Pancreas (tissue), 10 donors: ENCODE measurements around the gene SAA4. TPM values are rescaled to one million over a fixed set of nuclear protein-coding genes. Genes with fewer than 3 reads are reported as not detected.

Experiments used
- ATAC-seq, 4 donors: fragments of 200-7000 bp; cut with Tn5 transposase; one replicate each; pipeline versions ENCODE4 v1.8.0 to v1.9.1; 2020; ENCODE audit warnings: mild to moderate bottlenecking in 4 of 4, moderate library complexity in 4 of 4
- DNase-seq, 6 donors: peaks; one replicate each; pipeline ENCODE4 v3.0.0-alpha.2; 2020
- FAIRE-seq: peaks from 2 replicates; lab custom pipeline; 2012; peaks lifted over from hg19 to GRCh38; lab: Jason Lieb, UNC
- H3K27ac ChIP-seq, 4 donors: fragments of 200-600 bp; sonication (generic); 1 replicate in 3 of 4; 2 replicates in 1 of 4; pipeline versions ENCODE4 v1.5.0 to v1.8.0; 2020
- H3K27me3 ChIP-seq, 4 donors: fragments of 200-600 bp; one replicate each; pipeline ENCODE4 v1.8.0; 2021
- H3K36me3 ChIP-seq, 3 donors: fragments of 200-600 bp; sonication (generic) in 1 of 3; one replicate each; pipeline versions ENCODE4 v1.5.0 to v1.8.0; 2020 to 2021
- H3K4me1 ChIP-seq, 3 donors: fragments of 200-600 bp; one replicate each; pipeline ENCODE4 v1.8.0; 2021
- H3K4me3 ChIP-seq, 4 donors: fragments of 200-600 bp; sonication (generic) in 2 of 4; one replicate each; pipeline versions ENCODE4 v1.5.0 to v1.8.0; 2020 to 2021
- H3K9me3 ChIP-seq, 4 donors: fragments of 200-600 bp; one replicate each; pipeline ENCODE4 v1.8.0; 2021
- CTCF ChIP-seq, 4 donors: fragments of 200-600 bp; sonication (generic) in 3 of 4; IDR thresholded peaks; one replicate each; pipeline versions ENCODE4 v1.5.0 to v1.8.0; 2021; ENCODE audit warnings: antibody characterized with exemption in 4 of 4
- WGBS, 2 donors: extraction: QIAGEN DNeasy Blood & Tissue Kit; methylation state at CpG; one replicate each; pipeline ENCODE4 v1.1.7; 2013; 5-methylcytosine and 5-hydroxymethylcytosine counted together
- intact Hi-C, 3 donors: fragments of 100-400 bp; cut with DNase I; formaldehyde crosslinking; loops; one replicate each; pipeline versions ENCODE4 v1.11.1 to v1.14.2; 2022
- polyA plus RNA-seq, 2 donors: library from polyadenylated mRNA; stranded (reverse); fragments of 200-250 nt; gene quantifications; one replicate each; pipeline ENCODE4 v1.2.3, GENCODE V29; 2013
- total RNA-seq, 6 donors: library from RNA; stranded (reverse); fragmentation: NEBNext Ultra II Directional in 4 of 6; extraction: Animal tissue kit (Norgen Biotek cat#: 25700) in 4 of 6; gene quantifications; one replicate each; pipeline versions ENCODE4 v1.2.1 to v1.2.4, GENCODE V29; 2021 to 2023
- donor health status: healthy with polysubstance abuse.
- donor health status: DM: no; HTN: no; CAD: no; lungs with moderate emphysema.
- donor health status: DM: no; HTN: no; CAD: no.
- donor health status: control.
- donor health status: control.
- donor health status: Bipolar disorder and iron deficiency.
- donor health status: DM: yes; HTN: yes; CAD: no.
- donor health status: DM: no; HTN: no; CAD: no.
- donor health status: DM: no; HTN: no; CAD: no.
- donor health status: DM: yes; HTN: yes; CAD: no.

The SAA4 gene
- total and polyA plus RNA-seq, 8 donors, result 0.44 TPM; not detected in 7

- Histone ChIP-seq H3K27ac (no peak overlapping the region), H3K4me1 (no peaks in the 10 kb centered on the region), H3K4me3 (no peak overlapping the region), H3K9me3 (no peaks in the 10 kb centered on the region), H3K27me3 (no peaks in the 10 kb centered on the region), H3K36me3 (no peaks in the 10 kb centered on the region)
- no peak for DNase-seq
- FAIRE-seq, result no peak
- intact Hi-C loops, result no loop called here
- TF ChIP-seq CTCF (IDR thresholded peaks at IDR 0.05), result no peak
- no peak for ATAC-seq
- WGBS, 2 donors, result 77 to 88% methylated on average over 4 of the region's 4 CpGs
Measured at GRCh38 chr11:18233912-18234311, 2.7 kb downstream of the SAA4 start.

- Histone ChIP-seq H3K27me3 (no peaks in the 10 kb centered on the region), H3K36me3 (no peaks in the 10 kb centered on the region), H3K4me1 (no peaks in the 10 kb centered on the region), H3K9me3 (no peaks in the 10 kb centered on the region), H3K4me3 (no peak overlapping the region), H3K27ac (no peak overlapping the region)
- intact Hi-C loops, result no loop called here
- no peak for ATAC-seq
- no peak for TF ChIP-seq CTCF (IDR thresholded peaks at IDR 0.05)
- no peak for FAIRE-seq
- WGBS, 2 donors, result 75 to 90% methylated on average over 2 of the region's 2 CpGs
- no peak for DNase-seq
Measured at GRCh38 chr11:18230859-18231258, 5.7 kb downstream of the SAA4 start.

GRCh38 chr11:18229501-18229900, 7.1 kb downstream of the SAA4 start:
- intact Hi-C loops, result no loop called here
- no peaks in the 10 kb centered on the region for H3K36me3 ChIP-seq
- H3K27me3 ChIP-seq, result no peaks in the 10 kb centered on the region
- FAIRE-seq (no peak), ATAC-seq (no peak), DNase-seq (no peak)
- no peaks in the 10 kb centered on the region for H3K4me1 ChIP-seq
- H3K9me3 ChIP-seq, result no peaks in the 10 kb centered on the region
- no peak for TF ChIP-seq CTCF (IDR thresholded peaks at IDR 0.05)
- 73 to 78% methylated on average over 2 to 3 of the region's 3 CpGs for WGBS, 2 donors
- H3K4me3 ChIP-seq, result no peak overlapping the region
- H3K27ac ChIP-seq, result no peak overlapping the region

GRCh38 chr11:18225913-18226312, 10.7 kb downstream of the SAA4 start:
- Histone ChIP-seq H3K4me3 (no peak overlapping the region), H3K4me1 (no peaks in the 10 kb centered on the region), H3K9me3 (no peaks in the 10 kb centered on the region), H3K27ac (no peak overlapping the region), H3K27me3 (no peaks in the 10 kb centered on the region), H3K36me3 (no peaks in the 10 kb centered on the region)
- no peak for TF ChIP-seq CTCF (IDR thresholded peaks at IDR 0.05)
- no peak for FAIRE-seq
- intact Hi-C loops, result no loop called here
- ATAC-seq, result no peak
- no peak for DNase-seq
- 52 to 64% methylated on average over 2 of the region's 2 CpGs for WGBS, 2 donors

GRCh38 chr11:18223591-18224387, 12.8 kb downstream of the SAA4 start:
- no peak for FAIRE-seq
- ATAC-seq, result no peak
- Histone ChIP-seq H3K4me3 (no peak overlapping the region), H3K36me3 (no peaks in the 10 kb centered on the region), H3K4me1 (no peaks in the 10 kb centered on the region), H3K27me3 (no peaks in the 10 kb centered on the region), H3K27ac (no peak overlapping the region), H3K9me3 (no peaks in the 10 kb centered on the region)
- WGBS, 2 donors, result 41 to 66% methylated on average over 3 of the region's 3 CpGs
- no peak for TF ChIP-seq CTCF (IDR thresholded peaks at IDR 0.05)
- intact Hi-C loops, result no loop called here
- DNase-seq, result no peak
